PC-9 (cell line): ENCODE data around the gene PAPSS1. TPM values are rescaled to one million over a fixed set of nuclear protein-coding genes. Genes with fewer than 3 reads are reported as not detected.
A peak's percentile ranks its signal among the peaks of the same experiment; 100 is the strongest.

Experiments used
- BruUV-seq: library from RNA; stranded (reverse); fragments of 400-500 nt; replicated peaks from 2 replicates; lab custom pipeline; 2021; lab: Mats Ljungman, UMichigan
- CTCF ChIA-PET: fragments of 300-600 bp; sonication (Branson Sonifier 250); formaldehyde crosslinking; loops from one replicate; lab custom pipeline; 2022; ENCODE audit warnings: antibody characterized with exemption; lab: Charles Lee
- POLR2A ChIA-PET: fragments of 300-600 bp; sonication (Branson Sonifier 250); formaldehyde crosslinking; loops from one replicate; lab custom pipeline; 2022; ENCODE audit warnings: antibody characterized with exemption; ENCODE audit not compliant: unreplicated experiment; lab: Charles Lee
- DNase-seq, 2 experiments: peaks; one replicate each; pipeline versions ENCODE4 v3.0.0 to v3.0.0-alpha.2; 2015 to 2022; ENCODE audit warnings: mixed read lengths in 1 of 2
- H2AFZ ChIP-seq: fragments of 200-600 bp; sonication (generic); 2 replicates; pipeline ENCODE4 v1.8.1; 2017; ENCODE audit warnings: antibody characterized with exemption
- H3F3A ChIP-seq: fragments of 200-600 bp; sonication (generic); 2 replicates; pipeline ENCODE4 v1.8.1; 2017; ENCODE audit warnings: antibody characterized with exemption, mild to moderate bottlenecking, low read depth; ENCODE audit not compliant: insufficient read depth
- H3K27ac ChIP-seq: fragments of 200-600 bp; sonication (generic); 2 replicates; pipeline ENCODE4 v1.6.1; 2016; ENCODE audit warnings: mixed run types
- H3K27me3 ChIP-seq: fragments of 200-600 bp; sonication (generic); 2 replicates; pipeline ENCODE4 v1.6.1; 2016; ENCODE audit warnings: low read depth, mixed run types; ENCODE audit not compliant: insufficient read depth
- H3K36me3 ChIP-seq: fragments of 200-600 bp; sonication (generic); 2 replicates; pipeline ENCODE4 v1.6.1; 2016; ENCODE audit warnings: low read depth, mixed run types
- H3K4me1 ChIP-seq: fragments of 200-600 bp; sonication (generic); replicated peaks from 2 replicates; pipeline ENCODE4 v1.6.1; 2016; ENCODE audit warnings: mixed run types; ENCODE audit not compliant: insufficient read depth
- H3K4me2 ChIP-seq: fragments of 200-600 bp; sonication (generic); 2 replicates; pipeline ENCODE4 v1.6.1; 2017; ENCODE audit warnings: mixed run types
- H3K4me3 ChIP-seq: fragments of 200-600 bp; sonication (generic); 2 replicates; pipeline ENCODE4 v1.6.1; 2016; ENCODE audit warnings: mixed run types
- H3K79me2 ChIP-seq: fragments of 200-600 bp; sonication (generic); 2 replicates; pipeline ENCODE4 v1.6.1; 2017; ENCODE audit warnings: low read depth, mixed run types
- H3K9me2 ChIP-seq: fragments of 200-600 bp; sonication (generic); 2 replicates; pipeline ENCODE4 v1.8.1; 2017; ENCODE audit warnings: mild to moderate bottlenecking; ENCODE audit not compliant: insufficient read depth
- H3K9me3 ChIP-seq: fragments of 200-600 bp; sonication (generic); 2 replicates; pipeline ENCODE4 v1.8.1; 2016; ENCODE audit warnings: low read depth; ENCODE audit not compliant: insufficient read depth
- H4K20me1 ChIP-seq: fragments of 200-600 bp; sonication (generic); 2 replicates; pipeline ENCODE4 v1.8.1; 2017; ENCODE audit not compliant: insufficient read depth
- CTCF ChIP-seq: fragments of 200-600 bp; sonication (generic); conservative IDR thresholded peaks from 2 replicates; pipeline ENCODE4 v1.6.1; 2017; ENCODE audit warnings: mixed run types, antibody characterized with exemption, mild to moderate bottlenecking, moderate library complexity
- EZH2 ChIP-seq: fragments of 200-600 bp; sonication (generic); IDR thresholded peaks from 2 replicates; pipeline ENCODE4 v1.8.0; 2017; ENCODE audit warnings: antibody characterized with exemption, low read depth
- intact Hi-C: fragments of 100-400 bp; cut with micrococcal nuclease; formaldehyde crosslinking; loops from one replicate; pipeline ENCODE4 v1.10.0; 2022; ENCODE audit not compliant: unreplicated experiment
- total RNA-seq: library from RNA; stranded (reverse); gene quantifications from 2 replicates; pipeline ENCODE4 v1.2.3, GENCODE V29; 2021

The PAPSS1 gene
- total RNA-seq, 1 experiment from 2014 or later: 18.8 TPM

- CTCF ChIA-PET: no interaction called here
- POLR2A ChIA-PET: no interaction called here
- Histone ChIP-seq H3F3A (no peaks in the 10 kb centered on the region), H3K4me3 (no peak overlapping the region), H3K27ac (no peak overlapping the region), H3K9me2 (no peaks in the 10 kb centered on the region), H3K4me2 (no peak overlapping the region), H3K79me2 (no peaks in the 10 kb centered on the region), H4K20me1 (no peaks in the 10 kb centered on the region), H3K9me3 (no peaks in the 10 kb centered on the region; the same call in 1 of the 2 replicates), H3K36me3 (no peaks in the 10 kb centered on the region), H3K4me1 (no peaks in the 10 kb centered on the region), H2AFZ (no peak overlapping the region), H3K27me3 (no peaks in the 10 kb centered on the region)
- TF ChIP-seq EZH2: no peak
- no peak for TF ChIP-seq CTCF
- DNase-seq: no peak
- no TSS peak for BruUV-seq
- intact Hi-C loops: no loop called here
Observed at GRCh38 chr4:107682306-107682705, 37.7 kb downstream of the PAPSS1 start.

DNA sequence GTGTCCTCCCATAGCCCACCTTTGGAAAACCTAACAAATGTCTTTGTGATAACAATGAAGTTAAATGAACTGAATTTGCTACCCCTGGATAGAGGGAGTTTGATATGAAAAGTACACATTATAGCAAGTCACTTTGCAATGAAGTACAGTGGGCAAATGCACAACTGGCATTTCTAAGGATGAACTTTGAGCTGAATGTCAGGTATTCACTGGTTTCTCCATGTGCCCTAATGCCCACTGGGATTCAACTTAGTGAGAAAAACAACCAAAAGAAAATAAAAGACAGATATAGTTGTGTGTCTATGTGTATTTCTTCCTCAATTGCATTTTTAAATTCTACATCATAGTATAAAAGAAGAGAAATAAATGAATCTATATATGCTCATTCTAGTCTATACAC, 51.0 kb downstream of the PAPSS1 start:
- TF ChIP-seq EZH2 (no peak), CTCF (no peak)
- BruUV-seq: no TSS peak
- H3K27me3 ChIP-seq: no peaks in the 10 kb centered on the region
- no peak for DNase-seq
- H3K9me2 ChIP-seq: no peaks in the 10 kb centered on the region
- no peaks in the 10 kb centered on the region for H3K4me1 ChIP-seq
- H3K4me2 ChIP-seq: no peak overlapping the region
- H2AFZ ChIP-seq: no peak overlapping the region
- POLR2A ChIA-PET: no interaction called here
- no peaks in the 10 kb centered on the region for H4K20me1 ChIP-seq
- no peaks in the 10 kb centered on the region for H3K9me3 ChIP-seq
- H3F3A ChIP-seq: no peaks in the 10 kb centered on the region
- CTCF ChIA-PET: no interaction called here
- H3K36me3 ChIP-seq: no peaks in the 10 kb centered on the region
- H3K79me2 ChIP-seq: no peaks in the 10 kb centered on the region
- intact Hi-C loops: no loop called here
- H3K4me3 ChIP-seq: no peak overlapping the region
- no peak overlapping the region for H3K27ac ChIP-seq

- TF ChIP-seq EZH2 (no peak), CTCF (peak; percentile 30; the same call in 1 of the 2 replicates)
- Histone ChIP-seq H3K4me1 (no peaks in the 10 kb centered on the region), H3K79me2 (no peaks in the 10 kb centered on the region), H2AFZ (no peak overlapping the region), H3K27me3 (no peaks in the 10 kb centered on the region), H3K4me3 (no peak overlapping the region), H3K9me3 (no peaks in the 10 kb centered on the region), H3K4me2 (no peak overlapping the region), H3K9me2 (no peaks in the 10 kb centered on the region), H4K20me1 (no peaks in the 10 kb centered on the region), H3K27ac (no peak overlapping the region), H3F3A (no peaks in the 10 kb centered on the region), H3K36me3 (no peaks in the 10 kb centered on the region)
- ChIA-PET CTCF (no interaction called here), POLR2A (no interaction called here)
- intact Hi-C loops: no loop called here
- BruUV-seq: no TSS peak
- peak in 1 of 2 experiments; percentile 37 for DNase-seq
Observed at GRCh38 chr4:107666134-107666533, 53.9 kb downstream of the PAPSS1 start.
